Measurements from ENCODE around the gene KSR1.

DNA sequence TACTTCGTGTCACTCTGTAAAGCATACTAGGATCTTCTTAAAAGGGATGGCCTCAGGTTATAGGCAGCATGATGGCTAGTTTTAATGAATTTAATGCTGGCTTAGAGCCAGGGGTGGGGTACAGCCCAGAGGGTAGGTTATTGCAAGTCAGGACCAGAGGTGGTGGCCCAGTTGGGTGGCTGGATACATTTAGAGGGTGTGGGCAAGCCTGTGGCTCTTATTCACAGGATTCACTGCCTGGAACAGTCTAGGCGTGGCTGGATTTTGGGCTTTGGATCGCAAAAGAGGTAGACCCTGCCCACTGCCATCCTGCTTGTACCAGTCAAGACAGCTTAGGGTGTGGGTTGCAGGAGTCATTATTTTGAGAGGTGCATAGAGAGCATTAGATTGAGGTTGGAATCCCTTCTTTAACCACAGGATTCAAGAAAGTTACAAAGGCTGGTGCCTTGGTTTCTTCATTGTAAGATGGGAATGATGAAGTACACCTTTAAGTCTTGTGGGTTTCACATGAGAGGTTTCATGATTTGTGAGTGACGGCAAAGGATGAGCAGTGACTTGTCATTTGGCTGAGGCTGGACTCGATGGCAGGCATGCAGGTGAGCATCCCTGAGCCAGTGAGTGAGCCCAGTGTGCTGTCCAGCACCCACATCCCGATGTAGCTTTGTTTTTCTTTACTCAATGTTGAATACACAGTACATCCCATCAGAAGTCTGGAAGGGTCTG, 85.2 kb downstream of the KSR1 start:
- no peak for TF ChIP-seq GABPA (IDR thresholded peaks at IDR 0.05; ENCODE audit: borderline replicate concordance, insufficient read depth, low read length)
- no peak for TF ChIP-seq EZH2 (IDR thresholded peaks at IDR 0.05; ENCODE audit: low read depth, low read length, severe bottlenecking)

Data from H1 (cell line).